B cell (primary cell): ENCODE measurements around the gene NTM. TPM values are rescaled to one million over a fixed set of nuclear protein-coding genes. Genes with fewer than 3 reads are reported as not detected.

ENCODE experiments used
- ATAC-seq: fragments of 200-7000 bp; cut with Tn5 transposase; one replicate; pipeline ENCODE4 v1.10.0; 2021; ENCODE audit warnings: low read depth, mild to moderate bottlenecking, moderate number of reproducible peaks, moderate library complexity
- CTCF ChIA-PET: fragments of 350-600 bp; sonication (Branson Sonifier 250); formaldehyde crosslinking; loops from one replicate; lab custom pipeline; 2021; ENCODE audit warnings: antibody characterized with exemption, inconsistent platforms; lab: Charles Lee
- POLR2A ChIA-PET: fragments of 350-600 bp; sonication (Branson Sonifier 250); formaldehyde crosslinking; loops from one replicate; lab custom pipeline; 2021; ENCODE audit warnings: antibody characterized with exemption; lab: Charles Lee
- DNase-seq: peaks from one replicate; pipeline ENCODE4 v3.0.0; 2013
- H2AFZ ChIP-seq: 2 replicates; pipeline ENCODE4 v1.6.1; 2012; ENCODE audit warnings: mild to moderate bottlenecking, low read depth, low read length; ENCODE audit not compliant: insufficient read depth, poor library complexity, severe bottlenecking
- H3K27ac ChIP-seq, 2 donors: 1 replicate in 1 of 2; 2 replicates in 1 of 2; pipeline ENCODE4 v1.5.1; 2012 to 2013; ENCODE audit warnings: low read length in 2 of 2, mild to moderate bottlenecking in 2 of 2, moderate library complexity in 1 of 2
- H3K27me3 ChIP-seq, 4 experiments: fragments of 200-600 bp in 1 of 4; sonication (generic) in 1 of 4; replicated peaks in 1 of 4; 1 replicate in 2 of 4; 2 replicates in 2 of 4; pipeline versions ENCODE4 v1.6.1 to v1.7.0; 2013 to 2016; ENCODE audit warnings: low read length in 3 of 4, mild to moderate bottlenecking in 2 of 4, mixed read lengths in 1 of 4, moderate library complexity in 1 of 4; ENCODE audit not compliant: insufficient read depth in 4 of 4, control insufficient read depth in 3 of 4; ENCODE audit errors: control extremely low read depth in 1 of 4
- H3K36me3 ChIP-seq, 2 experiments: replicated peaks in 1 of 2; 1 replicate in 1 of 2; 2 replicates in 1 of 2; pipeline versions ENCODE4 v1.6.1 to v1.7.1; 2013; ENCODE audit warnings: low read length in 1 of 2; ENCODE audit not compliant: insufficient read depth in 2 of 2, control insufficient read depth in 1 of 2; ENCODE audit errors: control extremely low read depth in 1 of 2, extremely low read depth in 1 of 2
- H3K4me1 ChIP-seq, 2 donors: fragments of 200-600 bp in 1 of 2; sonication (generic) in 1 of 2; 1 replicate in 1 of 2; 2 replicates in 1 of 2; pipeline versions ENCODE4 v1.5.1 to v1.6.1; 2013 to 2017; ENCODE audit warnings: low read length in 2 of 2; ENCODE audit not compliant: control insufficient read depth in 2 of 2, insufficient read depth in 2 of 2
- H3K4me2 ChIP-seq: replicated peaks from 2 replicates; pipeline ENCODE3; 2012; ENCODE audit warnings: mild to moderate bottlenecking, low read depth, low read length; ENCODE audit not compliant: poor library complexity, severe bottlenecking
- H3K4me3 ChIP-seq, 5 experiments: fragments of 200-600 bp in 1 of 5; sonication (generic) in 1 of 5; 1 replicate in 3 of 5; 2 replicates in 2 of 5; pipeline versions ENCODE4 v1.5.1 to v1.7.0; 2011 to 2016; ENCODE audit warnings: low read length in 4 of 5, mild to moderate bottlenecking in 4 of 5, low read depth in 2 of 5, control low read depth in 1 of 5, moderate library complexity in 1 of 5; ENCODE audit not compliant: insufficient read depth in 1 of 5; ENCODE audit errors: control extremely low read depth in 1 of 5, extremely low read depth in 1 of 5
- H3K79me2 ChIP-seq: fragments of 200-600 bp; sonication (generic); one replicate; pipeline ENCODE4 v1.6.0; 2016; ENCODE audit warnings: low read length; ENCODE audit not compliant: control insufficient read depth, insufficient read depth
- H3K9ac ChIP-seq: fragments of 200-600 bp; sonication (generic); 2 replicates; pipeline ENCODE4 v1.6.1; 2017; ENCODE audit warnings: mild to moderate bottlenecking, low read length, moderate library complexity
- H3K9me3 ChIP-seq, 3 donors: one replicate each; pipeline versions ENCODE4 v1.6.1 to v1.7.1; 2013; ENCODE audit warnings: low read length in 2 of 3; ENCODE audit not compliant: control insufficient read depth in 2 of 3, insufficient read depth in 1 of 3; ENCODE audit errors: control extremely low read depth in 1 of 3
- H4K20me1 ChIP-seq: 2 replicates; pipeline ENCODE4 v1.6.0; 2012; ENCODE audit warnings: mild to moderate bottlenecking, low read length; ENCODE audit not compliant: insufficient read depth, control insufficient read depth, poor library complexity, severe bottlenecking
- H3K27ac Mint-ChIP-seq: one replicate; pipeline ENCODE4 v1.8.0; 2021; ENCODE audit warnings: mixed read lengths
- H3K27me3 Mint-ChIP-seq: one replicate; pipeline ENCODE4 v1.8.0; 2021; ENCODE audit warnings: mixed read lengths
- H3K4me1 Mint-ChIP-seq: one replicate; pipeline ENCODE4 v1.8.0; 2021; ENCODE audit warnings: mixed read lengths
- H3K4me3 Mint-ChIP-seq: one replicate; pipeline ENCODE4 v1.8.0; 2021; ENCODE audit warnings: mixed read lengths
- H3K9me3 Mint-ChIP-seq: one replicate; pipeline ENCODE4 v1.8.0; 2022; ENCODE audit warnings: mixed read lengths; ENCODE audit not compliant: insufficient read depth
- CTCF ChIP-seq: fragments of 200-600 bp; IDR thresholded peaks from one replicate; pipeline ENCODE4 v1.8.0; 2022; ENCODE audit warnings: antibody characterized with exemption, mild to moderate bottlenecking
- EZH2 ChIP-seq: IDR thresholded peaks from 2 replicates; pipeline ENCODE4 v1.6.1; 2012; ENCODE audit warnings: borderline replicate concordance, low read depth, mild to moderate bottlenecking, moderate library complexity, low read length; ENCODE audit not compliant: insufficient read depth, poor library complexity, severe bottlenecking
- WGBS: methylation state at CpG from one replicate; pipeline ENCODE4 v1.1.5; 2013; ENCODE audit warnings: missing lambda C conversion rate; ENCODE audit not compliant: insufficient coverage; 5-methylcytosine and 5-hydroxymethylcytosine counted together
- intact Hi-C: fragments of 100-400 bp; cut with micrococcal nuclease; formaldehyde crosslinking; loops from one replicate; pipeline ENCODE4 v1.10.0; 2022
- polyA plus RNA-seq: library from polyadenylated mRNA; depleted of rRNA; stranded (reverse); fragments of >200 nt; gene quantifications from 2 replicates; pipeline ENCODE4 v1.2.3, GENCODE V29; 2012
- total RNA-seq, 2 donors: library from RNA; stranded (reverse); fragments of 120-200 nt in 1 of 2; gene quantifications; 1 replicate in 1 of 2; 2 replicates in 1 of 2; pipeline versions ENCODE4 v1.2.3 to v1.2.4, GENCODE V29; 2013 to 2022

Gene NTM
- total and polyA plus RNA-seq, 2 donors (not counting 1 experiment from before 2014, with no cell fraction given), result not detected

- H3K27me3 Mint-ChIP-seq, result no peaks in the 10 kb centered on the region
- ChIA-PET CTCF (no interaction called here), POLR2A (no interaction called here)
- Histone ChIP-seq H3K9ac (no peak overlapping the region), H3K4me2 (no peak overlapping the region), H3K27me3 (no peaks in the 10 kb centered on the region), H2AFZ (no peak overlapping the region), H3K79me2 (no peaks in the 10 kb centered on the region), H3K36me3 (no peaks in the 10 kb centered on the region), H3K4me3 (no peak overlapping the region), H4K20me1 (no peaks in the 10 kb centered on the region), H3K4me1 (no peaks in the 10 kb centered on the region), H3K9me3 (no peaks in the 10 kb centered on the region), H3K27ac (no peak overlapping the region)
- H3K27ac Mint-ChIP-seq, result no peak overlapping the region
- H3K9me3 Mint-ChIP-seq, result no peaks in the 10 kb centered on the region
- intact Hi-C loops, result no loop called here
- WGBS, result 50% methylated on average over 4 of the region's 6 CpGs
- TF ChIP-seq EZH2 (no peak), CTCF (no peak)
- H3K4me3 Mint-ChIP-seq, result no peak overlapping the region
- no peak for ATAC-seq
- no peaks in the 10 kb centered on the region for H3K4me1 Mint-ChIP-seq
- no peak for DNase-seq
Measured at GRCh38 chr11:131593301-131593700, 222.9 kb downstream of the NTM start.

- no peaks in the 10 kb centered on the region for H3K36me3 ChIP-seq
- no peak for DNase-seq
- no peak overlapping the region for H3K4me2 ChIP-seq
- intact Hi-C loops, result no loop called here
- TF ChIP-seq EZH2 (no peak), CTCF (no peak)
- Mint-ChIP-seq H3K9me3 (no peaks in the 10 kb centered on the region), H3K27me3 (no peaks in the 10 kb centered on the region), H3K27ac (no peak overlapping the region), H3K4me1 (no peaks in the 10 kb centered on the region), H3K4me3 (no peak overlapping the region)
- no peaks in the 10 kb centered on the region for H3K27me3 ChIP-seq
- no peaks in the 10 kb centered on the region for H3K79me2 ChIP-seq
- H3K9ac ChIP-seq, result no peak overlapping the region
- H2AFZ ChIP-seq, result no peak overlapping the region
- no peak for ATAC-seq
- 78% methylated on average over 3 of the region's 4 CpGs for WGBS
- H3K27ac ChIP-seq, result no peak overlapping the region
- H3K4me1 ChIP-seq, result no peaks in the 10 kb centered on the region
- no peaks in the 10 kb centered on the region for H3K9me3 ChIP-seq
- ChIA-PET CTCF (no interaction called here), POLR2A (no interaction called here)
- no peak overlapping the region for H3K4me3 ChIP-seq
- H4K20me1 ChIP-seq, result no peaks in the 10 kb centered on the region
Measured at GRCh38 chr11:131595797-131596196, 225.4 kb downstream of the NTM start.
